Calu3 (cell line): ENCODE results near the gene CARD18. TPM values are rescaled to one million over a fixed set of nuclear protein-coding genes. Genes with fewer than 3 reads are reported as not detected.
A peak's percentile ranks its signal among the peaks of the same experiment; 100 is the strongest.

ENCODE experiments used
- BruUV-seq: library from RNA; stranded (reverse); fragments of 400-500 nt; replicated peaks from 2 replicates; lab custom pipeline; 2021; lab: Mats Ljungman, UMichigan
- CTCF ChIA-PET: fragments of 300-600 bp; sonication (Branson Sonifier 250); formaldehyde crosslinking; loops from one replicate; lab custom pipeline; 2022; ENCODE audit warnings: antibody characterized with exemption; lab: Charles Lee
- DNase-seq: peaks from one replicate; pipeline ENCODE4 v3.0.0; 2022
- H3K27ac Mint-ChIP-seq: one replicate; pipeline ENCODE4 v1.8.0; 2022; ENCODE audit warnings: mixed read lengths; ENCODE audit not compliant: unreplicated experiment
- H3K27me3 Mint-ChIP-seq: one replicate; pipeline ENCODE4 v1.8.0; 2022; ENCODE audit warnings: mixed read lengths; ENCODE audit not compliant: unreplicated experiment
- H3K36me3 Mint-ChIP-seq: one replicate; pipeline ENCODE4 v1.8.0; 2022; ENCODE audit warnings: mild to moderate bottlenecking, moderate library complexity, mixed read lengths; ENCODE audit not compliant: insufficient read depth, unreplicated experiment
- H3K4me1 Mint-ChIP-seq: one replicate; pipeline ENCODE4 v1.8.0; 2022; ENCODE audit warnings: mild to moderate bottlenecking, low read depth, mixed read lengths; ENCODE audit not compliant: unreplicated experiment
- H3K4me3 Mint-ChIP-seq: one replicate; pipeline ENCODE4 v1.8.0; 2022; ENCODE audit warnings: mild to moderate bottlenecking, low read depth, moderate library complexity, mixed read lengths; ENCODE audit not compliant: unreplicated experiment
- H3K9me3 Mint-ChIP-seq: one replicate; pipeline ENCODE4 v1.8.0; 2022; ENCODE audit warnings: low read depth, mixed read lengths; ENCODE audit not compliant: unreplicated experiment
- CTCF ChIP-seq: fragments of 200-600 bp; IDR thresholded peaks from one replicate; pipeline ENCODE4 v1.8.0; 2022; ENCODE audit warnings: antibody characterized with exemption; ENCODE audit not compliant: unreplicated experiment
- intact Hi-C: fragments of 100-400 bp; cut with micrococcal nuclease; formaldehyde crosslinking; loops from one replicate; pipeline ENCODE4 v1.10.0; 2022; ENCODE audit not compliant: unreplicated experiment
- total RNA-seq: library from RNA; stranded (reverse); gene quantifications from 2 replicates; pipeline ENCODE4 v1.2.3, GENCODE V29; 2022

CARD18 gene
- total RNA-seq, 1 experiment from 2014 or later, result not detected

DNA sequence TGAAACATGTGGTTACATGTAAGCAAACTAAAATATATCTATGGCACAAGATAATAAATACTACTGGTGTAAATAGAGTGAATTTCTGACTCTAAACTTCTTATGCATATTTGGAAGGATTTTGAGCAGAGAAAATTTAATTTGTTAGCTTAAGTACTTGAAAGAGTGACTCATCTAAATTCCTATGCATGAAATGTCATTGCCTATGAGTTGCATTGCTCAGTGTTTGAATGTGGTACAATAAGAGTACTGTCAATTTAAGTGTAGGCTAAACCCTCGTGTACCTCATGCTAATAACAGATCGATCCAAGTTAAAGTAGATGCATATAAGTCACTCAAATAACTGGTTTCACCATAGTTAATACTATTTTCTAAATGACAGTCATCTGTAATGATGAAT is 5.3 kb upstream of the CARD18 start:
- intact Hi-C loops, result no loop called here
- H3K27me3 Mint-ChIP-seq, result no peaks in the 10 kb centered on the region
- no TSS peak for BruUV-seq
- no peaks in the 10 kb centered on the region for H3K9me3 Mint-ChIP-seq
- CTCF ChIA-PET, result no interaction called here
- no peak overlapping the region for H3K27ac Mint-ChIP-seq
- peaks cover 12% of the 10 kb centered on the region for H3K4me1 Mint-ChIP-seq
- DNase-seq, result peak; percentile 1
- no peak overlapping the region for H3K4me3 Mint-ChIP-seq
- no peaks in the 10 kb centered on the region for H3K36me3 Mint-ChIP-seq
- TF ChIP-seq CTCF, result no peak

GRCh38 chr11:105142167-105142566 is 2.6 kb upstream of the CARD18 start:
- Mint-ChIP-seq H3K9me3 (no peaks in the 10 kb centered on the region), H3K4me3 (no peak overlapping the region), H3K27ac (no peak overlapping the region), H3K36me3 (no peaks in the 10 kb centered on the region), H3K27me3 (no peaks in the 10 kb centered on the region), H3K4me1 (peaks cover 12% of the 10 kb centered on the region)
- TF ChIP-seq CTCF, result no peak
- CTCF ChIA-PET, result no interaction called here
- no TSS peak for BruUV-seq
- intact Hi-C loops, result no loop called here
- no peak for DNase-seq

DNA sequence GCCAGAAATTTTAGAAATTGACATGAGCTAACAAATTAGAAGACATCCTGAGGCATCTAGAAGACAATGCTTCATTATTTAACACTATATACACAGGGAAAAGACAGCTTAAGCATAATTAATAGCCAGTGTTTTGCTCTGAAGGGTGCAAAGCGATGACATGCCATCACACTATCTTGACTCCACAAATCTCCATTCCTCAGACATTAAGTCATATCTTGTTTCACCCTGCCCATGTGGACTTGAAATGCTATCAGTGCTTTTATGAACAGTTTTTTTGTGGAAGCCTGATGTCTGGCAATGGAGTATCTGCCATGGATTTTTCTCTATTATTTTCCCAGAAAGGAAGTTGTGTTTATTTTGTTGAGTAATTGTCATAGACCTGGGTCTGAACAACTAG is 2.3 kb downstream of the CARD18 start:
- H3K36me3 Mint-ChIP-seq, result no peaks in the 10 kb centered on the region
- no peaks in the 10 kb centered on the region for H3K27me3 Mint-ChIP-seq
- no peak for DNase-seq
- CTCF ChIA-PET, result no interaction called here
- BruUV-seq, result no TSS peak
- no peak overlapping the region for H3K4me3 Mint-ChIP-seq
- H3K9me3 Mint-ChIP-seq, result peaks cover 6% of the 10 kb centered on the region
- intact Hi-C loops, result no loop called here
- no peak for TF ChIP-seq CTCF
- no peak overlapping the region for H3K27ac Mint-ChIP-seq
- H3K4me1 Mint-ChIP-seq, result no peaks in the 10 kb centered on the region

DNA sequence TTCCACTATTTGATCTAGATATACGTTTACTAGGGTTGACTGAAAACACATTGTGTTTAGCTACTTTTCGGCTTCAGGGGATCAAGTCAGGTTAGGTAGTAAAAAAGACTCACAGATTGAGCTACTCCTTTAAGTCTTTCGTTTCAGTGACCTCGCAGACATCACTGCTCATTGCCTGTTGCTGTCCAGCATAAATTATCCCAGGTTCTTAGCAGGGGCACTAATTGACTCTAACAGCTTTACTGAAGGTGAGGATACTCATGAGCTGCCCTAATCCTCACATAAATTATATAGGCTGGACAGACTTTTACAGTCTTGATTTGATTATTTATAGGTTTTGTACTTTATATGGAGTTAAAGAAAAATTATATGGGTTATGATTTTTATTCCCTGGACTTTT is 3.7 kb downstream of the CARD18 start:
- intact Hi-C loops, result no loop called here
- no peaks in the 10 kb centered on the region for H3K4me1 Mint-ChIP-seq
- H3K9me3 Mint-ChIP-seq, result peaks cover 9% of the 10 kb centered on the region
- no peaks in the 10 kb centered on the region for H3K36me3 Mint-ChIP-seq
- CTCF ChIA-PET, result no interaction called here
- TF ChIP-seq CTCF, result no peak
- DNase-seq, result no peak
- BruUV-seq, result no TSS peak
- H3K27ac Mint-ChIP-seq, result no peak overlapping the region
- H3K4me3 Mint-ChIP-seq, result no peak overlapping the region
- no peaks in the 10 kb centered on the region for H3K27me3 Mint-ChIP-seq
